ENCODE measurements around the gene MDH2.
"Not testable (repeated sequence)": the region's sequence is repeated elsewhere in the genome, so short reads cannot be mapped to it uniquely, and the experiment has no call there.

GRCh38 chr7:76018520-76018919 lies 29.4 kb upstream of the MDH2 start:
- TF ChIP-seq CTCF, POLR2A (IDR thresholded peaks at IDR 0.05): not testable (repeated sequence)
